Smooth muscle cell (in vitro differentiated cells): ENCODE results near the gene WDFY2. TPM values are rescaled to one million over a fixed set of nuclear protein-coding genes. Genes with fewer than 3 reads are reported as not detected.

Source experiments
- DNase-seq: peaks from one replicate; lab custom pipeline; 2025; ENCODE audit not compliant: unreplicated experiment; lab: John Stamatoyannopoulos, UW
- H2AFZ ChIP-seq: fragments of 200-600 bp; sonication (generic); 2 replicates; pipeline ENCODE4 v1.6.0; 2016; ENCODE audit warnings: antibody characterized with exemption, low read depth, mild to moderate bottlenecking
- H3F3A ChIP-seq: fragments of 200-600 bp; sonication (generic); 2 replicates; pipeline ENCODE4 v1.6.0; 2017; ENCODE audit warnings: antibody characterized with exemption, low read depth
- H3K27ac ChIP-seq: fragments of 200-600 bp; sonication (generic); 2 replicates; pipeline ENCODE4 v1.5.1; 2016; ENCODE audit warnings: low read depth, mild to moderate bottlenecking
- H3K27me3 ChIP-seq: fragments of 200-600 bp; sonication (generic); 2 replicates; pipeline ENCODE4 v1.6.1; 2016; ENCODE audit warnings: low read depth, mild to moderate bottlenecking
- H3K36me3 ChIP-seq: fragments of 200-600 bp; sonication (generic); 2 replicates; pipeline ENCODE4 v1.5.1; 2016; ENCODE audit warnings: low read depth
- H3K4me1 ChIP-seq: fragments of 200-600 bp; sonication (generic); 2 replicates; pipeline ENCODE4 v1.5.1; 2016; ENCODE audit warnings: low read depth
- H3K4me2 ChIP-seq: fragments of 200-600 bp; sonication (generic); 2 replicates; pipeline ENCODE4 v1.6.0; 2016; ENCODE audit warnings: mild to moderate bottlenecking
- H3K4me3 ChIP-seq: fragments of 200-600 bp; sonication (generic); 2 replicates; pipeline ENCODE4 v1.5.1; 2016; ENCODE audit warnings: mild to moderate bottlenecking
- H3K79me2 ChIP-seq: fragments of 200-600 bp; sonication (generic); 2 replicates; pipeline ENCODE4 v1.6.0; 2016; ENCODE audit warnings: low read depth, mild to moderate bottlenecking
- H3K9ac ChIP-seq: fragments of 200-600 bp; sonication (generic); 2 replicates; pipeline ENCODE4 v1.6.0; 2016; ENCODE audit warnings: low read depth
- H3K9me3 ChIP-seq: fragments of 200-600 bp; sonication (generic); replicated peaks from 2 replicates; pipeline ENCODE4 v1.5.1; 2016; ENCODE audit warnings: low read depth
- H4K20me1 ChIP-seq: fragments of 200-600 bp; sonication (generic); 2 replicates; pipeline ENCODE4 v1.6.0; 2016; ENCODE audit warnings: low read depth
- WGBS: methylation state at CpG from one replicate; pipeline ENCODE4 v1.1.7; 2016; ENCODE audit warnings: low lambda C conversion rate; 5-methylcytosine and 5-hydroxymethylcytosine counted together
- polyA plus RNA-seq: library from polyadenylated mRNA; unstranded; fragments of >200 nt; fragmentation: Nextera tagmentation; extraction: Ambion mirVana; gene quantifications from 2 replicates; pipeline ENCODE4 v1.2.1, GENCODE V29; 2016
- total RNA-seq: library from RNA; depleted of rRNA; stranded (reverse); fragments of >200 nt; gene quantifications from 2 replicates; pipeline ENCODE4 v1.2.3, GENCODE V29; 2014
- TF ChIP-seq, protein P1 (sequence below): fragments of 200-600 bp; sonication (generic); IDR thresholded peaks from 2 replicates; pipeline ENCODE4 v1.5.1; 2017; ENCODE audit warnings: borderline replicate concordance, mild to moderate bottlenecking, antibody characterized with exemption; ENCODE audit not compliant: insufficient read depth, poor library complexity, severe bottlenecking

Gene WDFY2
- total and polyA plus RNA-seq, 2 experiments from 2014 or later: 6.6 to 13.7 TPM

- Histone ChIP-seq H3K36me3 (peaks cover 4% of the 10 kb centered on the region), H3K9me3 (no peaks in the 10 kb centered on the region), H3K79me2 (peaks cover 16% of the 10 kb centered on the region), H3K4me3 (no peak overlapping the region), H2AFZ (no peak overlapping the region), H3K27ac (no peak overlapping the region), H4K20me1 (peaks cover 11% of the 10 kb centered on the region), H3K4me2 (no peak overlapping the region), H3K4me1 (no peaks in the 10 kb centered on the region), H3F3A (no peaks in the 10 kb centered on the region), H3K9ac (no peak overlapping the region), H3K27me3 (no peaks in the 10 kb centered on the region)
- no peak for DNase-seq
- TF ChIP-seq, protein P1, sequence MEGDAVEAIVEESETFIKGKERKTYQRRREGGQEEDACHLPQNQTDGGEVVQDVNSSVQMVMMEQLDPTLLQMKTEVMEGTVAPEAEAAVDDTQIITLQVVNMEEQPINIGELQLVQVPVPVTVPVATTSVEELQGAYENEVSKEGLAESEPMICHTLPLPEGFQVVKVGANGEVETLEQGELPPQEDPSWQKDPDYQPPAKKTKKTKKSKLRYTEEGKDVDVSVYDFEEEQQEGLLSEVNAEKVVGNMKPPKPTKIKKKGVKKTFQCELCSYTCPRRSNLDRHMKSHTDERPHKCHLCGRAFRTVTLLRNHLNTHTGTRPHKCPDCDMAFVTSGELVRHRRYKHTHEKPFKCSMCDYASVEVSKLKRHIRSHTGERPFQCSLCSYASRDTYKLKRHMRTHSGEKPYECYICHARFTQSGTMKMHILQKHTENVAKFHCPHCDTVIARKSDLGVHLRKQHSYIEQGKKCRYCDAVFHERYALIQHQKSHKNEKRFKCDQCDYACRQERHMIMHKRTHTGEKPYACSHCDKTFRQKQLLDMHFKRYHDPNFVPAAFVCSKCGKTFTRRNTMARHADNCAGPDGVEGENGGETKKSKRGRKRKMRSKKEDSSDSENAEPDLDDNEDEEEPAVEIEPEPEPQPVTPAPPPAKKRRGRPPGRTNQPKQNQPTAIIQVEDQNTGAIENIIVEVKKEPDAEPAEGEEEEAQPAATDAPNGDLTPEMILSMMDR: no peak
- WGBS: 70% methylated on average over 1 of the region's 1 CpG
Observed at GRCh38 chr13:51666374-51666773, 82.1 kb downstream of the WDFY2 start.

DNA sequence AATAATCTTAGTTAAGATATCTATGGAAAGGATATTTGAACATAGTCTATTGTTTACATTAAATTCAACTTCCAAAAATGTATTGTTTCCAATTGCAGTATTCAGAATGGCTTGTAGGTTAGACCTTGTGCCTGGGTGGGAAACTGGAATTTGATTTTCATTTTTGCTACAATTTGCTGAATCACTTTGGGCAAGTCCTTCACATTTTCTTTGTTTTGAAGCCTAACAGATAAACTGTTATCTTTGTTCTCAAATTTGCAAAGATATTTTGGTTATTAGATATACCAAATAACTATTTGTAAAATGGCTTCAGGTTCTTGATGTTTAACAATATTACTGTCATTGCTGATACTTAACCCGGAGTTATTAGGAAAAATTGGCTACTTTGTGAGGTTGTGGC is 82.6 kb downstream of the WDFY2 start:
- Histone ChIP-seq H3K4me1 (no peaks in the 10 kb centered on the region), H3F3A (no peaks in the 10 kb centered on the region), H3K27me3 (no peaks in the 10 kb centered on the region), H3K27ac (no peak overlapping the region), H3K9ac (no peak overlapping the region), H3K36me3 (peaks cover under 1% of the 10 kb centered on the region), H3K4me3 (no peak overlapping the region), H3K4me2 (no peak overlapping the region), H4K20me1 (peaks cover 11% of the 10 kb centered on the region), H2AFZ (no peak overlapping the region), H3K9me3 (no peaks in the 10 kb centered on the region), H3K79me2 (peaks cover 18% of the 10 kb centered on the region)
- DNase-seq: no peak
- WGBS: 98% methylated on average over 1 of the region's 1 CpG
- TF ChIP-seq, protein P1: no peak

DNA sequence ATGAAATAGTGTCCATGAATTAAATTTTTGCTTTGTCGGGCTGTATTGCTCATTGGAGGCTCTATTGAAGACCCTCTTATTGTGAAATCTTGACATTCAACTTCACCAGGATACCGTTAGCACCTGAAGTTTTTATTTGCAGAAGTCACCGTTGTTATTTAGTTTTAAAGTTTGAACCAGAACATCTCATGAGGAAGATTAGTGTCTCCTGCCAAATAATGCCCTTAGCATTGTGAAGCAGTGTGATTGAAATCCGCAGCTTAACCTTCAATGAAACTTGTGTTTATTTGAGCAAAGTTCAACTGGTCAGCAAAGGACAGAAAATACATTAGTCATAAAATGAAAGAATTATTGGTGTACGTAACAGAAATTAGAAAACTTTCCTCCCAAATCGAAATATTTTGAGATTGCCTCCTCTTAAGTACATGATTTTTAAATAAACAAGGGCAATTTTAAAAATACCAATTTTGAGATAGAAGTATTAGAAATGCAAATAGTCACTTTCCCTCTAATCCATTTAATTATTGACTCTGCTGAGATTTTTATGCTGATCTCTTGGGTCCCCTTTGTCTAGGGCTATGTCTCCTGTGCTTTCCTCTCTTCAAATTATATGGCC is 84.4 kb downstream of the WDFY2 start:
- Histone ChIP-seq H3K36me3 (no peaks in the 10 kb centered on the region), H3K79me2 (peaks cover 37% of the 10 kb centered on the region), H3K4me3 (no peak overlapping the region), H3K27ac (no peak overlapping the region), H3K9ac (no peak overlapping the region), H3K27me3 (no peaks in the 10 kb centered on the region), H3K4me1 (no peaks in the 10 kb centered on the region), H3K9me3 (no peaks in the 10 kb centered on the region), H4K20me1 (peaks cover 11% of the 10 kb centered on the region), H2AFZ (no peak overlapping the region), H3F3A (no peaks in the 10 kb centered on the region), H3K4me2 (no peak overlapping the region)
- 97% methylated on average over 6 of the region's 6 CpGs for WGBS
- TF ChIP-seq, protein P1: no peak
- no peak for DNase-seq

- H4K20me1 ChIP-seq: no peaks in the 10 kb centered on the region
- no peaks in the 10 kb centered on the region for H3K4me1 ChIP-seq
- 77% methylated on average over 2 of the region's 2 CpGs for WGBS
- no peaks in the 10 kb centered on the region for H3F3A ChIP-seq
- no peak overlapping the region for H3K27ac ChIP-seq
- H3K79me2 ChIP-seq: peaks cover 33% of the 10 kb centered on the region
- no peaks in the 10 kb centered on the region for H3K27me3 ChIP-seq
- H3K4me2 ChIP-seq: no peak overlapping the region
- no peak overlapping the region for H3K9ac ChIP-seq
- TF ChIP-seq, protein P1: no peak
- H3K36me3 ChIP-seq: no peaks in the 10 kb centered on the region
- no peaks in the 10 kb centered on the region for H3K9me3 ChIP-seq
- H3K4me3 ChIP-seq: no peak overlapping the region
- H2AFZ ChIP-seq: no peak overlapping the region
- no peak for DNase-seq
Observed at GRCh38 chr13:51673165-51673564, 88.9 kb downstream of the WDFY2 start.
